NCI-H1436 (cell line): ENCODE measurements around the gene KDM4C.

ENCODE experiments used
- DNase-seq: peaks from one replicate; lab custom pipeline; 2025; lab: John Stamatoyannopoulos, UW

Gene KDM4C

DNA sequence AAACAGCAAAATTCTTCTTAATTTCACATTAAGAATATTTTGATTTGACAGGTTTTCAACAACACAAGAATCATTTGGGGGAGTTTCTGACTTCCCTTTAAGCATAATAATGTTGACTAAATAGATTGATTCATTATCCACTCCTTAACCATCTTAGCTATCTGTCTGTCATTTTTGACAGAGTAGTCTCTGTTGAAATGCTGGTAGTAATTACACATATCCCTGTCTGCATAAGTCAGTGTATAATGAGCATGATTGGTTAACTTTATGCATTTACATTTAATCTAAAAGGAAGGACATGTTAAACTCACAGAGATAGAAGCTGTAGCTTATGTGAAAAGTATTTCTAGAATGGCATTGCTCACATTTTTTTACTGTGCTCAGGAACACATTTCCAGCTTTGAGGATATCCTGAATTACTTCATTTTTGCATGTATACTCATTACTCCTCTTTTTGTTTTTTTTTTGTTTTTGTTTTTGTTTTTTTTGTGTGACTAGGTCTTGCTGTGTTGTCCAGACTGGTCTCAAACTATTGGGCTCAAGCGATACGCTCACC lies 385.9 kb downstream of the KDM4C start:
- no peak for DNase-seq

DNA sequence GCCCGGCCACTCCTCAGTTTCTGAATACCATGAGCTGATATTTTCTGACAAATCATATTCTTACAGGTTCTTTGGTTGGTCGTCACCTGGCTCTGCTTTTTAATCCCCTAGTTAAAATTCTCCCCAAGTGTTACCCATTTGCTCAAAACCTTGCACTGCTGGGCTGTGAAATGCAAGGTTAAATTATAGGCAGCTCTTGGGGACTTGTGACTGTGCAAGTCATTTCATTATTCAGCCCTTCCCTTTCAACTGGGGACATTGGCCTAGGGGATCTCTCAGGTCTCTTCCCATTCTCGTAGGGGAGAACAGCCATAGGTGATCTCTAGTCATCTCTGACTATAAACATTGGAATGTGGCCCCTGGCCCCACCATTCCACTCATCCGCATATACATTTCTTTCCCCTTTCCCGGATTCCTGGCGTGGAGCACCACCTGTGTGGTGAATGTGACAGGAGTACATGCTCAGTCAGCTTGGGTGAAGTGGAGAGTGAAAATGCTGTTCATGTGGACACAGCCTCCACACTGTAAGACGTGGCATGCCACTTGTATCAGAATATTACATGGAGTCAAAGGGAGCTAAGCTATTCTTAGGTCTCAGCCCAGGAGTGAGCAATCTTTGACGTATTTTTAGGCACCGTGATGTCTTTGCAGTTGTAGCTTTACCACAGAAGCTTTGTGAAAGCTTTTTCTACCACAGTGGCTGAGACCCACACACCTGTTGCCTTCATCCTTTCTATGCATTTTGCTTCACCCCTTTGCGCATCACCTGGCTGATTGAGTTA lies 386.7 kb downstream of the KDM4C start:
- no peak for DNase-seq

DNA sequence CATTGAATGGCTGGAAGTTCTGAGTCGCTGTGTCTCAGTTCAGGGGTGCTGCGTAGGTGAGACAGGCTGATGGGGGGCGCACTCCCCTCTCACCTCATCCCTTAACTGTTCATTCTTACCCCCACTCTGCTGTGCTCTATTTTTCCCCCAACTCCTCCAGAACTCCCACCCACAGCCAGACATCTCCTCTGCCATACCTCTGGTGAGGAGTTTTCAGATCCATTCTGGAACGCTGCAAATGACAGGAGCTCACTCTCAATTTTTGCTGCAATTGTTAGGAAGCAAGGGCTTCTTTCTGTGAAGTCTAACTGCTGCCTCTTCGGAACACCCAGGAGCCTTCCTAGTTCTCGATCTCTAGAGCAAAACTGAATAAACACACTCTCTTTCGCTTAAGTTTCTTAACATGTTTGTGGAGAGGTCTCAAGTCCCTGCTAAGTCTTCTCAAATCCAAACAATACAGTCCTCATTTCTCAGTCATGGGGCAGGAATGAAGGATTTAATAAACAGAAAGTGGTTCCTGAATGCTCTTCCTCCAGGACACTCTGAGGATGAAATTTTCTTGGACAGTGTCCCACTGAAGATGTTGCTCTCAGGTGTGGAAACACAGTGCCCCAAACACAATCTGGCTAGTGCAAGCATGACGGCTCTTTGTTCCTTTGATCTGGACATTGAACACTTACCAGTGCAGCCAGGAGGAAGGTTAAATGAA lies 387.7 kb downstream of the KDM4C start:
- DNase-seq = no peak

DNA sequence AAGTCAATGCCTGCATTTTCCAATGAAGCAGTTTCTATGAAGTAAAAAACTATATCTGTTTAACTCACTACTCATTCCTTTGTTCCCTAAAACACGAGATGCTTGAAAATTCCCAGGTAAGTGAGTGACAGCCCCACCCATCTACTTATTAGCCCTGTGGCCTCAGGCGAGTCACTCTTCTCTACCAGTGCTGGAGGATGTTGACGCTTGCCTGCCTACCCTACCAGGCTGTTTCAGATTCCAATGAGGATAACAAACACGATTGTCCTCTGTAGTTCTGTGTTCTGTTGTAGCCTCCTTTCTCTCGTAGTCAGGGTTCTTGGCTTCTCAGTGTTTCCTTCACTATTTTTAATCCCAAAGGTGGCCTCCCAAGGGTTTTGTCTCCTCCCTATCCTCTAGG lies 388.8 kb downstream of the KDM4C start:
- no peak for DNase-seq

DNA sequence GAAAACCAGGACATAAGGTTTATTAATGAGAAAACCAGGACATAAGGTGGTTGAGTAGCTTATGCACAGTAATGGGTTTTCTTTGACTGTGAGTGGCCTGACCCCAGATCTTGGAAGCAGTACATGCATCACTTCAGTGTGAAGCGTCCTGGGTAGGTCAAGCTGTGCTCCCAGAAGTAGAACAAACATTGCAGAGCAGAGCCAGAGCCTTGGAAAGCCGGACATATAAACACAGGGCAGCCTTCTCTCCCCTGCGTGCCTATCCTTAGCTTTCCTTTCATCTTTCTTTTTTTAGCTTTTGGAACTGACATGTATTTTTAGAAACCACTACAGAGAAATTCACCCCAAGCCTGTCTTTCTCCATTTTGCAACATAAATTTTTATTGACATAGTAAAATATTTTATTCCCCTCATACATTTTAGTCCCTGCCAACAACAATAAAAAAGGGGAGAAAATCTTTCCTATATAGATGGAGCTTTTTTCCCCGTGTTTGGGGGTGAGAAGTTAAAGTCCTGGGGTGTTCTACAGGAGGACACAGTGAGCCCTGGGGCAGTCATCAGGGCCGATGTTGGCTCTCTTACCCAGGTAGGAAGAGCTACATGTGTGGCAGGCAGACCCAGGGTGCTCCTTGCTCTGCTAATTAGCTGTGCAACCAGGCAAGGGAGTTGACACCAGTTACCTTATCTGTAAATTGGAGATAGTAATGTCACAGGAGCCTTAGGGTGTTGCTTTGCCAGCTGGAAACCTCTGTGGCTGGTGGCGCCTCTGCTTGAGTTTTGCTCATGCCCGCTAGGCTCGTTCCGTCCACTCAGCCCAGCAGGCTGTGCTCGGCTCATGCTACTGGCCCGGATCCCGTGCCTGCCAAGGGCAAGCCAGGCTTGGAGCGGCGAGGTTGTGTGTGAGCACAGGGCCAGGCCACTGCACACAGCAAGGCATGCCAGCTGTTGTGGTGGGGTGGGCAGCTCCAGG lies 389.6 kb downstream of the KDM4C start:
- no peak for DNase-seq

DNA sequence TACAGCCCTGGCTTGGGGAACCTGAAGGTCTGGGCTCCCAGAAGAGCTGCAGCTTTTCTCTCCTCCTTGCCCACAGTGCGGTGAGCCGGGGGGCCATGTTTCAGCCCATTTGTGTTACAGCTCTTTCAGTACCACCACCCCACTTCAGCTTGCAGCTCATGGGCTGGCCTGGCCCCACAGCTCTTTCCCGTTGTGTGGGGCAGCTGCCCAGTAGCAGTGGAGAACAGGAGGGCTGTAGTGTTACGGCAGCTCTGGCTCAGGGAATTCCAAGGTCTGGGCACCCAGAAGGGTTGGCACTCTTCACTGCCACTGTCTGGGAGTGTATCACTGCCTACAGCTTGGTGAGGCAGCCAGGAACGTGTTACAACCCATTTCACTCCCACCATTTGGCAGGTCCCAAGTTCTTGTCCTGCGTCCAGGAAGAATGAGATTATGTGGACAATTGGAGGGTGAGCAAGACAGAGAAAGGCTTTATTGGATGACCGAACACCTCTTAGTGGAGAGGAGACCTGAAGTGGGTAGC lies 390.5 kb downstream of the KDM4C start:
- no peak for DNase-seq

DNA sequence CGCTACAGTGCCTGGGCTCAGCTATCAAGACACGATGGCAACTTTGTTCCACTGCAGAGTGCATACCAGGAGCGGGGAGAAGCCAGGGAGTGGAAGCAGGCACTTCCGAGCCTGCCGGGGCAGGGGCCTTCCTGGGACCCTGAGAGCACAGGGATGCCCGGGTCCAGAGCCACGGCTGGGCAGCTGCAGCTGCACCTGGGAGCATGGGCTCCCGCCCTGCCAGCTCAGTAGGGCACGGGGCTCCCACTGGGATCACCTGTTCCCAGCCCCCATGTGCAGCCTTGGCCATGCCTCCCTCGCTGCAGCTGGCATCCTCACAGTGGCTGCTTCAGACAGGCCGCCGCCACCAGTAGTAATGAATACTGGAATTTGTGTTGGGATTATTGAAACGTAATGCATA lies 391.5 kb downstream of the KDM4C start:
- no peak for DNase-seq

DNA sequence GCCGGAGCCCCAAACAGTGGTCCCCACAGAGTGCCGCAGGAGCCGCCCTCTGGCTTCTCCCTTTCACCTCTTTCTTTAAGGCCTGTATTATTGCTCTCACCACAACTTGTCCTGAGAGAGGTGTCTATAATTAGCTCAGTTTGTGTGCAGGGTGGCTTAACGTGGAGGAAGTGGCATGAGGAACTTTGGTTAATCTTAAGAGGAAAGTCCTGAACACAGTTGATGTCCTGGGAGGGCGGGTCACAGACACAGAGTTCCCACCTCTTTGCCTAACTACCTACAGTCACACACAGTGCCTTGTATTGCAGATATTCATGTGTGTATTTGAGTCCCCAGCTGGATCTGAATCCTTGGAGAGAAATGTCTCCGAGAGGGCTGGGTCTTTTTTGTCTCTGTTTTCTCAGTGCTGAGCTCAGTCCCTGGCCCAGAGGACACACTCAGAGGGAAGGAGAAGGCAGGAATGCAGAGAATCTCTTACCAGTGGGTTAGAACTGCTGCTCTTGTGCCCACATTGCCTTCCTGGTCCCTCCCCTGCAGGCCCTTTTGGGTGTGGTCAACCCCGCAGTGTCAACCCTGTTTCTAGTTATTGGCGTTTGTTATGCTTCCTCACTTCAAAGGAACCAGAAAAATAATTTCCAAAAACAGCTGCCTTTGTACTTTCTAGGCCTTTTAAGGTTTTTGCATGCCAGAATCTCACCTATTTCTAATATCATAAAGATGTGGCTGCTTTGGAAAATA lies 392.5 kb downstream of the KDM4C start:
- DNase-seq = no peak

DNA sequence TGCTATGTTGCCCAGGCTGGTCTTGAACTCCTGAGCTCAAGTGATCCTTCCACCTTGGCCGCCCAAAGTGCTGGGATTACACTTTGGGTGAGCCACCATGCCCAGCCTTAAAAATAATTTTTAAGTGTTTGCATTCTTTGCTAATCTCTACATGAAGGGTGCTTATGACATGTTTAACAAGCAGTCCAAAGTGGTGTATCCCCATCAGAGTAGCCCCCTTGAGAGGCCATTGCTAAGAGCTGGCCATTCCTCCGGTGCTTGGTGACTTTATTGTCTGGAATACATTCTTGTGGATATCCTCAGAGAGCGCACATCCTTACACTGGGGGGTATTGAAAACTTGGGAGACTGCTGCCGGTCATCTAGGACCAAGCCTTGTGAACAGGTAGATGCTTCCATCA lies 395.4 kb downstream of the KDM4C start:
- no peak for DNase-seq

DNA sequence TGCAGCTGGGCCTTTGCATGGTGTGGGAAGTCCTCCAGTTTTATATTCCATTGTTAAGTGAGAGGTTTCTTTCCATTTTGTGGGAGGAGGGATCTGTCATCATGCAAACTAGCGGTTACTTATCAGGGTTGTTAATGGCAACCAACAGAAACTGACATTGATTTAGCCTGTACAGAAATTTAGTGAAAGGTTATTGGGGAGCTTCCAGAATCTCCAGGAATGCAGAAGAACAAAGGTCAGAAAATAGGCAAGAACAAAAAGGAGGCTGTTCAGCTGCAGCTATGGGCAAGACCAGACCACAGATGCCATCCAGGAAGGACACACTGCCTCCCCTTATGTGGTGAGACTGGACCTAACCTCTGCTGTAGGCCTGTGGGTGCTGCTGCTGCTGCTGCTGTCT lies 395.8 kb downstream of the KDM4C start:
- DNase-seq = no peak

DNA sequence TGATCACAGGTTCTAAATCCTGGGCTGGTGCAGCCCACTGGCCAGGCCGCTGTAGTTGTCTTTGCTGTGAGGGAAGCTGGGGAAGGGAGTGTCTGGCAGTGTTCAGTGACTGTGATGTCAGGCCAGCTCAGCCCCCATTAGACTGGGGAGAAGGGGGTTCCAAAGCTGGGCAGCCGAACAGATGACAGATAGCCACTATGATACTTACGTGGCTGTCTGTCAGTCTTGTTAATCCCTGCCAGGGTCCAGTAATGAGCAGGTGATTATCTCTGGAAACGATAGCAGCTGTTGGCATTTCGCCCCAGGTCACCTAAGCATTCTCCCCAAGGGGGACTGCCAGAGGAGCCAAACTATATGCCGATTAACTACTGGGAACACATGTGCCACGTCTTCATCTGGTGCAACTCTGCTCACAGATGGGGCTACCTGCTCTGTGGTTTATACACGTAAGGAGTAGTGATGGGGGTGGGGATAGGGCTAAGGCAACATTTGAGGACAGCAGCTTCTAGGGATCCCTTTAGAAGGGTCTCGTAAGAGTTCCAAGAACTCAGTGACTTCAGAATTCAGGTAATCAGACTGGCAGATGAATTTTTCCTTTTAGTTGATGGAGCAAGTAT lies 396.3 kb downstream of the KDM4C start:
- DNase-seq = no peak

DNA sequence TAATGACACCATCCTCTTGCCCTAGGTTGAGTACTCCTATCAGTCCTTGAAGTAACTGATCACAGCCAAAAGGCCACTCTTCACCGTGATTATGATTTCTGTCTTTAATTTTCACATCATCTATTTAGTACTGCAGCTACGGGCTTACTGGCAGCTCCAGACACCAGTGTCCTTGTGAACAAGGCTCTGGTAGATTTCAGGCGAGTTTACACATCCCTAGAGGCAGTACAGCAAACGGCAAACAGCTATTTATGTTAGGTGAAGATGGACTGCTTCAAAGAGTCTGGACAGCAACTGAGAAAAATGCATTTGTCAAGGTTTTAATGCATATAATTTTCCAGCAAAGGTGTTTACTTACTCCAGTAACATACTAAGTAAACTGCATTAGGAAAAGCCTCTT lies 396.9 kb downstream of the KDM4C start:
- no peak for DNase-seq

DNA sequence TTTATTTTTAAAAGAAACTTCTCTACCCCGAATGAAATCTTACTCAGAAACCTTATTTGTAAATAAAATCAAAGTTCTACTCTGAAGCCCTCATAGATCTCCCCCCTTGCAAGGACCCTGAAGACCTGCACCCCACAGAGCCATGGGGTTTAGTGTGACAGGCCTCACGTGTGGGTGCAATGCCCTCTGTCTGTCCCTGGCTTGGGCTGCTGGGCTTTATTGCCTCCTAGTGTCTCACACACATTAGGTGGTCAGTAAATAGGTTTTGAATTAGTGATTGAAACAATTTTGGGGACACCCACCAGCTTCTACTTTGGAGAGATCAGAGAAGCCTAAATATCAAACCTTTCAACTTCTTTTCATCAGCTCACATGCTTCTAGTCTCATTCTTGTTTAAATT lies 403.7 kb downstream of the KDM4C start:
- DNase-seq = no peak

DNA sequence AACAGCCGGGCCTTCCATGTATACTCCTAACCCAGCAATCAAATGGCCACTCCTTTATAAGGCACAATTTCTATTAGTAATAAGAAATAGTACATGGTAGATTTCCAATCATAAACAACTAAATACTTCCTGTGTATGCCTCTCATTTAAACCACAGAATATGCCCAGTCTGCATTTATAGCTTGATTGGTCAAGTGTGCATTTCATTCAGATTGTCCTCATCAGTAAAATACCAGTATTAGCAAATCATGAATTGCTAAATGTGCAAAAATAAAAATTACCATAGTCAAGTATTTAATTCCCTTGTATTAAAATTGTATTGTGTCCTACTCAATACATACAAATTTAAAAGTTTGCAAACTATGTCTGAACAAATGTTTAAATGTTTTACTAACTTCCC lies 406.2 kb downstream of the KDM4C start:
- no peak for DNase-seq

DNA sequence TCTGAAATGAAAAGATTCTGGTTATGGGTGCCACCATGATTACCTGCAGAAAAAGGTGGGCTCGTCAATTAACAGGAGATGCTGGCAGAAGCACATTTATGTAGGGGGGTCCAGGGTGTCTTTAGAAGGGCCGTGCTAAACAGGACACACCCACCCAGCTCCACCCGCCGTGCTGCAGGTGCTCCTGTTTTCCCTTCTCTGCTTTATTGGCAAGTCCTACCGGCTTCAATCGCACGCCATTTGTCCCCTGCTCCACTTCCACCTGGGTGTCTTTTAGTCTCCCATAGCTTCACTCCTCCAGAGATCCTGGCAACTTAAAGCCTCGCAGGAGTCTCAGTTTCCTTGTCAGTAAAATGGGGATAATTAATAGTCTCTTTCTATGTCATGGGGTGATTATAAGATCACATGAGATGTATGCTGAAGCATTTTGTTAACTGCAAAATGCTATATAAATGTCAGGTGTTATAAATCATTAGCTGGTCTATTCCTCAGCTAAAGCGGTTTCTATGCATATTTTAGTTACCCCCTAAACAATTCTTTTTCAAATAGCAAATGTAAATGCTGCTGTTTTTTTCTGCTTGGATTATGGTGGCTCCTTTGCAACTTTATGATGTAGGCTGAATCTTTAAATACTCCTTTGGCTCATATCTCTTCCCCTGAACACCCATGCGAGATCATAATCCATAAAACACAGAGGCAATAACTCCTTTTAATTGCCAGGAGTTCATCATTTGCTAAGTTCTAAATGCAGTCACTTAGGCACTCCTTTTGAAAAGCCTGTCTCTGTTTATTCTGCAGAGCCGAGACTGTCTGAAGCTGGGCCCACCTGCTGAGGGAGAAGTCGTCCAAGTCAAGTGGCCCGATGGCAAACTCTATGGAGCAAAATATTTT lies 406.9 kb downstream of the KDM4C start:
- DNase-seq = no peak

DNA sequence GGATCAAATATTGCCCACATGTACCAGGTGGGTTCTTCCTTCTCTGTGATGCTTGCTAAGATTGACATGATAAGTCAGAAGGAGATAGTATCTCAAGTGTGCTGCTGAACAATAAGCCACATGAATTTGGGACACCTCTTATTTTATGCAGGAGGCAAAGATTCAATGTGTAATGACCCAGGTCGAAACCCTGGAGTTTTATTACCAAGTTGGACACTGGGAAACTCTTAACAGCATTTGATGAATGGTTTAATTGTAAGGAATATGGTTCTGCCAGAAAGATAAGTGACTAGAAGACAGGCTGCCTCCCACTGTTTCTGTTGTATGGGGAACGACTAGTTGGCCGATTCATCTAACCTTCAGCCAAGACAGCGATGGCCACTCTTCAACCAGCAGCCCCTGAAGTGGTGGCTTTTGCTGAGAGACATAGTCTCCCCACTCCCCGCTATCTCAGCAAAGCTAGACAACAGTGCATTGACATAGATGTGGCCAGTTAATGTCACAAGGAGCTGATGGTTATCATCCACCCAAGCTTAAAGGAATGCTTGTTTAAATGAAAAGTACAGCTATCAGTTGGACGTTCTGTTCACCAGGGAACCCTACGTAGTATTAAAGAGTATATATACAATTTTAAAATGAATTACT lies 407.7 kb downstream of the KDM4C start:
- DNase-seq = no peak

DNA sequence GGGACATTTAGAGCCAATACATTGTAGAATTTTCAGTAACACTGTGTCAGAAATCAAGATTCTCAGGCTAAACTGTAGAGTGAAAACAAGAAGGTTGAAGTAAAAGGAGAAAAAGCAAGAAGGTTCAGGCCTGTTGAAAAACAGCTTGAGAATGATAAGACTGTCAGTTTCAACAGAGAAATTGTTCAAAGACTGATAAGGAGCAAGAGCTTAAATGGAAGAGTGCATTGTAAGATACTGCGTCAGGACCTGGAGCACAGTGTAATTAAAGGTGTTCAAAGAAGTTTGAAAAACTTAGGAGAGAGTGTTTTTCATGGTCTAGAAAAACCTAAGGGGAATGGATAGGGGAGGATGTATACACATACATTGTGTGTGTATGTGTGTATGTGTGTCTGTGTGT lies 408.3 kb downstream of the KDM4C start:
- DNase-seq = no peak

DNA sequence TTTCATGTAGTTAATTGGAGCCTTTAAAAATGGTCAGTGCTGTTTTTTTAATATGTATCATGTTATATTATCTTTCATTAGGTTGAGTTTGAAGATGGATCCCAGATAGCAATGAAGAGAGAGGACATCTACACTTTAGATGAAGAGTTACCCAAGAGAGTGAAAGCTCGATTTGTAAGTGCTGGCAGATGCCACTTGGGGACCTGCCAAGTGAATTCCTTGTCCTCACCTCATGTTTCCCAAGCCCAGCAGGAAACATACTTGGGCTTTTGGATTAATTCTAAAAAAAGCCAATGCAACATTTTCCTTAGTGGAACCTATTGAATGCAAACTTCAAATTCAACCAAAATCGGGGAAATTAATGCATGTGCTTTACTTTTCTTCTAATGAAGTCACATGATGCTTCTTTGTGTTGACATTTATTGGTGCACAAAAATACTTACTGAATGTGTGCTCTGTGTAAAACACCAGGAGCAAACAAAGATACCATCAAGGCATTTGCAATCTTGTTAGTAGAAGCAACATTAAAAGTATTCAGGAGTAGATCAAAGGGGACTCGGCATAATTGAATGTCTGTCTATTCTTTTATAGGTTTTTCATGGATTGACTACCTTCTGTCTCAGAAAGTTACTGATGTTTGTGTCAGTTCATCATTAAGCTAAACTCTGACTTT lies 412.1 kb downstream of the KDM4C start:
- no peak for DNase-seq
